A204.1 (cell line): Measurements from ENCODE around the gene TSPAN32.

Experiments used
- FAIRE-seq: peaks from 2 replicates; lab custom pipeline; 2012; peaks lifted over from hg19 to GRCh38; lab: Jason Lieb, UNC

TSPAN32 gene, protein sequence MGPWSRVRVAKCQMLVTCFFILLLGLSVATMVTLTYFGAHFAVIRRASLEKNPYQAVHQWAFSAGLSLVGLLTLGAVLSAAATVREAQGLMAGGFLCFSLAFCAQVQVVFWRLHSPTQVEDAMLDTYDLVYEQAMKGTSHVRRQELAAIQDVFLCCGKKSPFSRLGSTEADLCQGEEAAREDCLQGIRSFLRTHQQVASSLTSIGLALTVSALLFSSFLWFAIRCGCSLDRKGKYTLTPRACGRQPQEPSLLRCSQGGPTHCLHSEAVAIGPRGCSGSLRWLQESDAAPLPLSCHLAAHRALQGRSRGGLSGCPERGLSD

DNA sequence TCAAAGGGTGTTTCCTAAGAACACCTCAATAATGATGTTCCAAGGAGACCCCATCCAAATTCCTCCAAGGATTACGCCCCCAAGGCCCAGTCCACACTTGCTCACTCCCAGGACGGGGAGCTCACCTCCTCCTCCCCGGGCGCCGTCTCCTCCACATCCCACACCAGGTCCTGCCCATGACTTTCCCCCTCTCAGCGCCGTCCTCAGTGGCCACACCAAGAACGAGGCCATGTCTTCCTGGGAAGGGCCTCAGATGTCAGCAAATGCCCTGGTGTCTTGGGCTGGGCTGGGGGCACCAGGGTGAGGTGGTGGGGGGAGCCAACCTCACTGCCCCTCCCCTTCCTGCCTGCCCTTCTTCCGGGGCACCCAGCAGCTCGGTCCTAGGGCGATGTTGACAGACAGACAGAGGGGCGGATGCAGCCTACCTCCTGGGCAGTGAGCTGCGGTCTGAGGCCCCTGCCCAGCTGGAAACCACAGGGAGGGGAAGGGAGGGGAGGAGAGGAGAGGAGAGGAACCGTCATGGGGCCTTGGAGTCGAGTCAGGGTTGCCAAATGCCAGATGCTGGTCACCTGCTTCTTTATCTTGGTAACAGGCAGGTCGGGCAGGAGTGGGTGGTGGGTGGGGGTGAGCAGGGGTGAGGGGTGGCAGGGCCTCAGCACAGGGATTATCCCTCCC lies at the start of gene TSPAN32, which contains the start of gene C11orf21:
Gene TSPAN32 (plus strand): TSS at position 383 of the 675 bp plus-strand sequence. CDS start 137 bp downstream, at position 520.
Gene C11orf21 (minus strand): TSS at position 288 of the 675 bp plus-strand sequence. CDS start 110 bp downstream, at position 178.
- FAIRE-seq = no peak

DNA sequence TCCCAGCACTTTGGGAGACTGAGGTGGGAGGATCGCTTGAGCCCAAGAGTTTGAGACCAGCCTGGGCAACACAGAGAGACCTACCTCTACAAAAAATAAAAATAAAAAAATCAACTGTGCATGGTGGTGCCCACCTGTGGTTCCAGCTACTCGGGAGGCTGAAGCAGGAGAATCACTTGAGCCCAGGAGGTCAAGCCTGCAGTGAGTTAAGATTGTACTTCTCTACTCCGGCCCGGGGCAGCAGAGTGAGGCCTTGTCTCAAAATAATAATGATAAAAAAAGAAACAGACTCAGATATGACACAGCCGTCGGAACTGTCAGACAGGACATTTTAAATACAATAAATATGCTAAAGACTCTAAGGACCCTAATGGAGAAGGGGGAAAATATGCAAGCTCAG lies 49.8 kb upstream of the TSPAN32 start:
- no peak for FAIRE-seq

DNA sequence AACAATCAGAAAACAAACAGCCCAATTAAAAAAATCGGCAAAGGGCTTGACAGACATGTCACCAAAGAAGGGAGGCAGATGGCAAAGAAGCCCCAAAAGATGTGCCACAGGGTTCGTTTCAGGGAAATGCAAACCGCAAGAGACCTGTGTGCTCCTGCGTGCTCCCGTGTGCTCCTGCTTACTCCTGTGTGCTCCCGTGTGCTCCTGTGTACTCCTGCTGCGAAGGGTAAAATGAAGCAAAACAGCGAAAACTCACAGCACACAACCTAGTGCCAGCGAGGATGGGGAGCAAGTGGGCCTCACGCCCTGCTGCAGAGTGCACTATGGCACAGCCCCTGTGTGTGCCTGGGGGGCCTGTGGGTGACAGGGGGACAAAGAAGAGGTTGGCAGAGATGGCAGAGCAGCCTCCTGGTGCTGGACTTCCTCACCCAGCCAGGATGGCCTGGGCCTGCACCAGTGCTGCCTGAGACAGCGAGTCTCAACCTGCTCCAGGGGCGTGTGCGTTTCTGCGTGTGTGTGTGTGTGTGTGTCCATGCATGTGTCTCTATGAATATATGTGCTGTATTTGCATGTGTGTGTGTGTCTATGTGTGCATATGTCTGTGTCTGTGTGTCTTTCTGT lies 45.4 kb upstream of the TSPAN32 start:
- FAIRE-seq = no peak

DNA sequence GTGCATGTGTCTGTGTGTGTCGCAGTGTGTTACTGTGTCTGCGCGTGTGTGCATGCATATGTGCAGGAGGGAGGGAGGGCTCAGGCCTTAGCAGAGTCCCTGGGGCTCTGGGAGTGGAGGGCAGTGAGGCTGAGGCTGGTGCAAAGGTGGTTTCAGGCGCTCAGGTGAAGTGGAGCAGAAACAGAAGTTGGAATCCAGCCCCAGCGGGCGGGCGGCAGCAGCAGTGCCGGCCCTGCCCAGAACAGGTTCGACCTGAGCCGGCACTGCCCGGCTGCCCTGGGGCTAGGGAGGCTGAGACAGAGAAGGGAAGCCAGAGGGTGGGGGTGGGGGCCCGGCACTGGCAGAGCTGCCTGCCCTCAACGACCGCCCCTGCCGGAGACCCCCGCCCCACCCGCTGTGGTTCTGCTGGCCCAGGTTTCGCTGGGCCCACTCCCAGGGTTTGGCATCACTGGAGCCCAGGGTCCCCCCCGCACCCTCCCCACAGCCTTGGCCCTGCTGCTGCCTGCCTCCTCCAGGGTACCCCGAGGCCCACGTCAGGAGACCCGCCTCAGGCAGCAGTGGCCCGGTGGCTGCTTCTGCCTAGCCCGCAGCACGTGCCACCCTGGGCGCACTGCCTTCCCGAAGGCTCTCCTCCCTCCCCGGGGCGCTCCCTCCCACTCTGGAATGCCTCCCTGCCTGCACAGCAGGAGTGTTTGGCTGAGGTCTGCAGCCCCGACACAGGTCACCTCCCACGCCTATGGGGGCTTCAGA lies 44.7 kb upstream of the TSPAN32 start:
- no peak for FAIRE-seq

DNA sequence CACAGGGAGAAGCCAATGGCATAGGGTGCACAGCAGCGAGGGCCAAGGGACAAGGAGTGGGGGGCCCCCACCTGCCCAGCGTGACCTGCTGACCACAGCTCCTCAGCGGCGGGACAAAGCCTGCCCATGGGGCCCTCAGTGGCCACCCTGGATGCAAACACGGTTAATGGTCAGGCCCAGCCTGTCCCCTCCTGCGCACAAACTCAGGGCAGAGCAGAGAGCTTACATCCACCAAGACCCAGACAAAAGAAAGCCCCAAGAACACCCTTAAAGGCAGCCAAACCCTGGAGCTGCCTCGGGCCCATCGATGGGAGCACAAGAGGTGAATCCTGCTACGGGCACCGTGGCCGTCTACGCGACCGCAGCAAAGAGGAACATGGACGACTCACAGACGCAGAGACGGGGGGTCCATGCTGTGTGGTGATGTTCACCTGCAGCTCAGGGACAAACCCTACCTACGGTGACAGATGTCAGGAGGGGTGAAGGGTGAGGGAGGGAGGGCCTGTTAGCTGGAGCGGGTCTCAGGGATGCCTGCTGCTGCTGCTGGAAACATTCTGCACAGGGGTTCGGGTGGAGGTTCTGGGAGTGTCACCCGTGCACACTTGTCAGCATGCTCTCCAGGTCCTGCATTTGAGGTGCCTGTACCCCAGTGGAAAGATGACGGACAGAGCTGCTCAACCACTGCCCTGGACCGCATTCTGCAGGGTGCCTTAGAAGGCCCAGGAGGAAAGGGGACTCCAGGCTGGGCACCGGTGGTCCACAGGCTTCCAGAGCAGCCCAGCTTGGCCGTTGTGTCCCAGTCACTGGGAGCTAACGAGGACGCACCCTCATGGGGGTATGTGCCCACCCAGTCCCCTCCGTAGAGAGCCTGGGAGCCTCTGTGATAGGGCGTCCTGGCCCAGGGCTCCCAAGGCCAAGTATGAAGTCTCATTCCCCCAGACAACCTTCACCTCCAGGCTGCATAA lies 43.0 kb upstream of the TSPAN32 start:
- FAIRE-seq = no peak

DNA sequence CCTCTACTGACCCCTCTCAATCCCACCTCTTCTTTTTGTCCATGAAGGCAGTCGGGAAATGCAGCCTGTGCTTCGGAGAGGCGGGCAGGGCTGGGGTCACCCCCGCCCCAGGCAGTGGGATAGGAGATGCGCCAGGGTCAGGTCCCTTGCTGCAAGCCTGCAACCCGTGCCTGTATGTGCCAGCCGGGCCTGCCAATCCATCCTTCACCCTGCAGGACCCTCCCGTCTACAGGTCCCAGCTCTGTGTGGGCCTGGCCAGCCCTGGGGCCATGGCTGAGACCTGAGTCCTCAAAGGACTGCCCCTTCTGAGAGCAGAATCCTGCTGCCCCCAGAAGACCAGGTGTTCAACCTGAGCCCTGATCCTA lies 42.4 kb upstream of the TSPAN32 start:
- no peak for FAIRE-seq

DNA sequence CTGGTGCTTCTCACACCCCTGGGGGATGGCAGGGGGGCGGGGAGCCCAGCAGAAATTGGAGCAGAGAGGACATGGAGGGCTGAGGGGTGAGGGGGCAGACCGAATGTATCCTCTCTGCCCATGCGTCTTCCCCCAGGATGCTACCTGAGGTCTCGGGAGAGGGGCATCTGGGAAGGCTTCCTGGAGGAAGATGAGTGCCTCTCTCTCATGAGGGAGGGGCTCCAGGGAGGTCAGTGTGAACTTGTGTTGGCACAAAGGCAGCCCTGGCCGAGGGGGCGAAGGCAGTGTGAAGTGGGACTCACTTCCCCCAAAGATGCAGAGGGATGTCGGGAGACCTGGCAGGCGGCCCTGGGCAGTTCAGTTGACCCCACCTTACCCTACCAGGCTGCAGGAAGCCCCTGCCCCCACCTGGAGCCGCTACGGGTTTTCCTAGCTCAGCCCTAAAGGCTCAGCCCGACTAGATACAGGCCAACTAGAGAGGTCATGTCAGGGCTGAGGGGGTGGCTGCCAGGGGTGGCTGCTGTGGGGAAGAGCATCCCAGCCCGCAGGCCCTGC lies 41.8 kb upstream of the TSPAN32 start:
- FAIRE-seq = no peak

DNA sequence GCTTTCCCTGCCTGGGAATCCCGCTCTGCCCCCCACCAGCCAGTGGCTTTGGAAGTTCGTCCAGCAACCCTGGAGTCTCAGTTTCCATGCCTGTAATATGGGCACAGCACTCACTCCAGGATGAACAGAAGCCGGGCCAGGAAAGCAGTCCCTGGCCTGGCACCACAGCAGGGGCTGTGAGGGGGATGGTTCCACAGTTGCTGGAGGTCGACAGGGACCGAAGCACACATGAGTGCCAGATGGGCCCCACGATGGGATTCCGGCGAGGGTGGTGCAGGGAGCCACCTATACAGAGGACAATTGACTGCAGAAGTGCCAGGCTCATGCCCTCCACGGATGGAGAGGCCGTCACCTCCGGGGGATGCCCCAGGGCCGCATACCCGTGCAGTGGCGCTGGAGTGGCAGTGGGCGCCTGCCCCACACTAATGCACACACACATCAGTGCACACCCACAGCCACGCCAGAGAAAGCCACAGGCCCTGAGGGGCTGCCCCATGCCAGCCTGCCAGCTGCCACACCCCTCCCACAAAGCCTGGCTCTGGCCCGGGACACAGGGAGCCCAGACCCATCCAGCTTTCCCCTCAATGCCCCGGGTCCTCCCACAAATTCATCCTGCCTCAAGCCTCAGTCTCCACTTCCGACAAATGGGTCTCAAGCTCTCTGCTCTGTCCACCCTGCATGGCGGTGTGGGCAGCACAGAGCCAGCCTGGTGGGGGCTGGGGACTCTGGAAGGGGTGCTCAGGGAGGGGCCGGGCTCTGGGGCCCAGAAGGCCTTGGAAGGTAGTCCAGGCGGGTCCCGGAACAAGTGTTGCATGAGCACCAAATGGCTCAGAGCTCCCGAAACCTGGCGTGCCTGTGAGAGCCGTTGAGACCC lies 41.1 kb upstream of the TSPAN32 start:
- FAIRE-seq = no peak

DNA sequence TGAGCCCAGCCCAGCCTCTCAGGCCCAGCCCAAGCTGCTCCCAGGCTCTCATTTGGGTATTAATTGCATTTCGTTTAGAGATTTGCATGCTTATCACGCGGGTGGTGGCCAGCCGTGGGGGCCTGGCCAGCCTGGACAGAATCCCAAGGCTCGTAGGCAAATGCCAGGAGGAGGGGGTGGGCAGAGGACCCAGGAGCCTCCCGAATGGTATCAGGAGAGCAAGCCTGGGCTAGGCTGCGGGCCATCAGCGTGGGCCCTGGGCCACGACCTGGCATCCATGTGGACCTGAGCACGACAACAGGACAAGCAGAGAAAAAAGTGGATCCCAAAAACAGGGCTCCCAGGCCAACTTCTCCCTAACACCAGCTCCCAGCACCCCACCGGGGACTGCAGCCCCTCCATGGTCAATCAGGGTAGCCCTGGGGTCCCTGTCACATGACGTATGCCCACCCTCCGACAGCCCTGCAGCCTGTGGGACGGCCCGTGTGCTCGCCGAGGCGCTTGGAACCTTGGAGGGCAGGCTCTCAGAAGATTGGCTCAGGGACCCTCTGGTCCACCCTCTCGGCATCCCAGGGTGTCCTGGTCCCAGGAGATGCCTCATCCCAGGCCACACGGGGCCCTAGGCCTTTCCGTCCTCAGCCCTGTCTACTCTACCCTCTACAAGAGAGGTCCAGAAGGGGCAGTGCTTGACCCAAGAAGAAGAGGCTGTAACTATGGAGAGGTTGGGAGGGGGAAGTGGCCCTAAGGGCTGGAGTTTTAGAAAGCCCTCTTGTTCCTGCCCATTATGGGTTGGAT lies 40.2 kb upstream of the TSPAN32 start:
- FAIRE-seq = no peak

DNA sequence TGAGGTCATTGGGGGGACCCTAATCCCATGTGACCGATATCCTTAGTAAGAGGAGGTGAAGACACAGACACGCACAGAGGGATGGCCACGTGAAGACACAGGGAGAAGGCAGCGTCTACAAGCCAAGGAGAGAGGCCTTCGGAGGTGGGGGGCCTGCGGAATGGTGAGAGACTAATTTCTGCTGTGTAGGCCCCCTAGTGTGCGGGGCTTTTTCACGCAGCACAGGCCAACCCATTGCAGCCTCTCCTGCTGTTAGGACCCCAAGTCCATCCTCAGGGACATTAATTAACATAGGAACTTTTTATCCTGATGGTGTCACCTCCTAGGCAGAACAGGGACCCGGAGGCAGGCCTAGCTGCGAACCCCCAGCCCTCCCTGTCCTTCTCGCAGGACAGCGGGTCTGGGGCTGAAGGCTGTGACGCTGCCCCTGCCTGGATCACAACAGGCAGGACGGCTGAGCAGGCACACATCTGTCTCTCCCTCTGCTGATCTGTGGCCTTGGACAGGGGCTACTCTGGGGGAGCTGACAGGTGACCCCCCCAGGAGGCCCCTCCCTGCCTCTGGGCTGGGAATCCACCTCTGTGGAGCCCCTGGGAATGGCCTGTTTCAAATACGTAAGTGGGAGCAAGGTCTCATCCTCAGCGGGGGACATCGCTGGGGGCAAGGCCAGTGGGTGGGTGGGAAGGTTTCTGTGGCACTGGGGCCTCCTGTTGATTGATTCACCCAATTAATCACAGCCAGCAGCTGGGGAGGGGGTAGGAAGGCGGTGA lies 39.3 kb upstream of the TSPAN32 start:
- FAIRE-seq = no peak

DNA sequence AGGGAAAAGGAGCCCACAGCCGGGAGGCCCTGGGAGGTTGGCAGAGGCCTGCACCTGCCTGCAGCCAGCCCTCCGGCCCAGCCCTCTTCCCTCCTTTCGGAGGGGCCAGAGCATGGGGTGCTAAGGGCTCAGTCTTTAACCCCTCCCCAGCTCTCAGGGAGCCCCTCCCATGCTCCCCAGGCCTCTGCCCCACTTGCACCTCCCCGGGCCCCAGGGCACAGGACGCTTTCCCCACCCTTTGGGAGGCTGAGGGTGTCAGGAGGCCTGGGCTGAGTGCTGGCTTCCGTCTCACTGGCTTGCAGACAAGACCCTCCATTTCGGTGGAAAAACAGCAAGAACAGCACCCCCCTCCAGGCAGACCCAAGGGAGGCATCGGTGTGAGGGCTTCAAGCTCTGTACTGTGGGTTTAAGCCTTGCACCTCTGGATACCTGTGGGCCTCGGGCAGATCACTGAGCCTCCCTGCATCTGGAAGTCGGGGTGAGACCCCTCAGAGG lies 38.7 kb upstream of the TSPAN32 start:
- no peak for FAIRE-seq

DNA sequence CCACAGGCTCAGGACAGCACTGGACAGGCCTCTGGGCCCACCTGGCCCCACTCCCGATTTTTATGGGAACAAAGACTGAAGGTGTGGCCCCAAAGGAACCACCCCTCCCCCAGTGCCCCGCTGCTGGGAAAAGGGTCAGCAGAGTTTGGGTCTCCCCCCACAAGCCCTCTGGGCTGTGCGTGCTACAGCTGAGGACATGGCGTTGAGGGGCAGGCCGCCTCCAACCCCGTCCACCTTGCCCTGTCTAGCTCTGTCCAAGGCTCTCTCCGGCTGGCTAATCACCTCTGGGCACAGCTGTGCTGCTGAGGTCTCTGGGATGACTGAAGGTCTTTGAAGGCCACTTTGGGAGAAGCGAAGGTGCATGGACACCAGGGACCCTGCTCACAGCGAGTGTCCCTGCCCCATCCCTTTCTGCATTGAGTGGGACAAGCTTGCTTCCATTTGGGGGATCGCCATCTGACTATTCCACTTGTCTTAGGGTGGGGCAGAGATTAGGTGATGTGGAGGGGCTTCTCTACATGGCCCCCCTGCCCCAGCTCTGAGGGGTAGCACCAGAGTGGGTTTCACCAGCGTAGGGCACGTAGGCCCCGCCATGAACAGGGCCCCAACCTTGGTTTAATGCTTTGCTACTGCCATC lies 38.0 kb upstream of the TSPAN32 start:
- FAIRE-seq = no peak

DNA sequence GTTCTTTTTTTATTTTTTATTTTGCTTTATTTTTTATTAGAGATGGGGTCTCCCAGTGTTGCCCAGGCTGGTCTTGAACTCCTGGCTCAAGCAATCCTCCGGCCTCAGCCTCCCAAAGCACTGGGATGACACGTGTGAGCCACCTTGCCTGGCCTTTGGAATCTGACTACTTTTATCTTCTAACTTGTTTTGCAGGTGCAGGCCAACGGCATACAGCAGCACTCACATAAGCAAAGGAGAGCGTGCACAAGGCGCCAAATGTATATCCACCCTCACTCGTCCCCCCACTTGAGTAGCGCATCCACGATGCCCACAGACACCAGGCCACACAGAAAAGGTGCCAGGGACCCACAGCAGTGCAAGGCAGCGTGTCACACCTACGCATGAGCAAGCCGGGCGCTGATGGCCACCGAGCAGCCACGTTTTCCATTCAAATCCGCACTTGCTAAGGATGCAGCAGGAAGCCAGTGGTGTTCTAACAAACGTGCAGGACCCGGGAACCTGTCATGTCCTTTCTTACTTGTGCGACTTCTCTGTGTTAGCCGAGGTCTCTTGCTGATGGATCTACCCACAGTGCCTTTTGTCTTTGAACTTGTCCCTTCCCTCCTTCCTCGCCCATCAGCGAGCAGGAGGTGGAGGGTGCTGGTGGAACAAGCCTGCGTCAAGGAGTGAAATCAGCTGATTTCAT lies 37.3 kb upstream of the TSPAN32 start:
- FAIRE-seq = no peak

DNA sequence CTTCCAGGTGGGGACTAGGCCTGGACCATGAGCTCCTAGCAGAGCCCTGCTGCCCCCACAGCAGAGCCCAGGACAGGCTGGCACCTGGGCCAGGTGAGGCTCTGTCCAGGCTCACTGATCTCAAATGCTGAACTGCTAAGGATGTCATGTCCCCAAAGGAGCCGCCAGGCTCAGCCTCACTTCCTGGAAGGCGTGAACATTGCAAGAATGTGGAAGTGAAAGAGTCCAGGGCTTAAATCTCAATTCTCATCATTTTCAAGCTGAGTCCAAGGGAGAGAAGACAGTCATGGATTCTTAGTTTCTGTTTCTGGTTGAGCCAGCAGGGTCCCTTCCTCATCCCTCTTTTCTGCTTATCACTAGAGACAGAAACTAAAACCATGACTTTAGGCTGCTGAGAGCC lies 36.4 kb upstream of the TSPAN32 start:
- FAIRE-seq = no peak

DNA sequence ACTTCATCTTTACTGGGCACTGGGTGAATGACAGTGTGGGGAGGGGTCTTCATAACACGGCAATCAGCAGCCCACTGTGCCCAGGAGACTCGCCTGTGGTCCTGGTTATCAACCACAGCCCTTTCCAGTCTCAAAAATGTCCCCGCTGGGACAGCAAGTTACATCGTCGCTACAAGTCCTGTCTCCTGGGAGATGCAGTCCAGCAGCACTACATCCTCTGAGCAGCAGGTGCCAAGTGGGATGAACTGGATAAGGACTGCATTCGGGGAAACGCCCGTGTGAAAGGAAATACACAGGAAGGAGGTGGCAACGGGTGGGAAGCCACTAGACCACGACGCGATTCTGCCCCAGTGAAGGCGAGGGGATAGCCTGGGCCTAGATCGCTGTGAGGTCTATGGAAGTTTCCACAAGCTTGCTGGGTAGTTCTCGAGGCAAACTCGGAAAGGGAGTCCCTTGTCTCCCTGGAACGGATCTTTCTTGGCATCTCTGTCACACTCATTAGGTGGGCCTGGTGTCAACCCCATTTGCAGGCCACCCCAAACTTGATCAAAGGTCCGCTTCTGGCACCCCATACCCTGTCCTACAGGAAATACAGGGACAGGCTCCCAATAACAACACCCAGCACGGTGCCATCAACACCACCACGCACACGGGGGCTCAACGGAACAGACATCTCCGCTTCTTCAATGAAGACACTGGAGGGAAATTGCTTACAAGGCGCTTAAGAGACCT lies 35.8 kb upstream of the TSPAN32 start:
- no peak for FAIRE-seq

DNA sequence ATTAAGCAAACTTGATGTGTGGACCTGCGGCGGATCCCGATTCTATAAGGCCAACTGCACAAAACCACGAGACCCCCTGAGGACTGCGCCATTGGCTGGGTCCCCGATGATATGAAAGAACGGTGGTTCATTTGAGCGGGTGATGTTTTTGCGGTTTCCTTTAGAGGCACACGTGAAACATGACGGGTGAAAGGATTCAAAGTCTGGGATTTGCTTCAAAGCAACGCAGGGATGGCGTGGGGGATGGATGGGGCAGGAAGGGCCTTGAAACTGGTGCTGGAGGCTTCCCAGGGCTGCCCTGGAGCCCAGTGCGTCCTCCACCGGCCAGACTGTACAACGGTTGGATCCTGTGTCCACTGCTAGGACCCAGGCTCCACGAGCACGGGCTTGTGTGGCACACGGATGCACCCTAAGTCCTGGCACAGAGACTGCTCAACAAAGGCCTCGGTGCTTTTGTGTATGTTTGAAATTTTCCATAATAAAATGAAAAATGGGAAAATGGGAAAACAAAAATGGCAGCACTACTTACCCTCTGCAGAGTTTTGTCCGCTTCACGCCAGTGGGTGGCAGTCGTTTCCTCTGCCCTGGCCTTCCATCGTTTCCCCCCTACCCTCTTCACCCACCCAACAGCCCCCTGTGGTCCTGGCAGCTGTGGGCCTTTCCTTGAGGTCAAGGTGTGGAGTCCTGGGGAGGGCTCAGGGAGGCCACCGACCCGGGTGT lies 35.1 kb upstream of the TSPAN32 start:
- FAIRE-seq = no peak
